ENCODE data around the gene CLDN7. TPM values are rescaled to one million over a fixed set of nuclear protein-coding genes. Genes with fewer than 3 reads are reported as not detected.

CLDN7 gene
- 20.7 and 26.8 TPM in 2 replicates for total RNA-seq

- DNase-seq (ENCODE audit: low read depth, low spot score): no peak
Measured at GRCh38 chr17:7262192-7262934, at the start of gene CLDN7. Gene CLDN7 (minus strand): TSS chr17:7262478. CDS start chr17:7262043, 435 bp downstream.

- DNase-seq (ENCODE audit: low read depth, low spot score): no peak
Measured at GRCh38 chr17:7311110-7311705, 48.9 kb upstream of the CLDN7 start.

GRCh38 chr17:7309628-7310027 is 47.4 kb upstream of the CLDN7 start:
- DNase-seq (ENCODE audit: low read depth, low spot score): no peak

- DNase-seq (ENCODE audit: low read depth, low spot score): peak; percentile 44
Measured at GRCh38 chr17:7308625-7309433, 46.6 kb upstream of the CLDN7 start.

- no peak for DNase-seq (ENCODE audit: low read depth, low spot score)
Measured at GRCh38 chr17:7307686-7308624, 45.7 kb upstream of the CLDN7 start.

GRCh38 chr17:7306911-7307685 is 44.8 kb upstream of the CLDN7 start, which contains the start of gene EIF5A:
Gene EIF5A (plus strand): TSS chr17:7307628. CDS start chr17:7309636, 2,008 bp downstream.
- peak; percentile 99 for DNase-seq (ENCODE audit: low read depth, low spot score)

- DNase-seq (ENCODE audit: low read depth, low spot score): no peak
Measured at GRCh38 chr17:7304179-7304578, 41.9 kb upstream of the CLDN7 start.

- peak; percentile 44 for DNase-seq (ENCODE audit: low read depth, low spot score)
Measured at GRCh38 chr17:7296189-7296861, 34.0 kb upstream of the CLDN7 start.

- DNase-seq (ENCODE audit: low read depth, low spot score): no peak
Measured at GRCh38 chr17:7295230-7296180, 33.2 kb upstream of the CLDN7 start.

GRCh38 chr17:7294614-7295153 is 32.4 kb upstream of the CLDN7 start, which contains the start of gene YBX2:
Gene YBX2 (minus strand): TSS chr17:7294639. CDS start chr17:7294500, 139 bp downstream.
- DNase-seq (ENCODE audit: low read depth, low spot score): no peak

- no peak for DNase-seq (ENCODE audit: low read depth, low spot score)
Measured at GRCh38 chr17:7293816-7294613, 31.7 kb upstream of the CLDN7 start.

GRCh38 chr17:7293159-7293558 is 30.9 kb upstream of the CLDN7 start:
- DNase-seq (ENCODE audit: low read depth, low spot score): no peak

- no peak for DNase-seq (ENCODE audit: low read depth, low spot score)
Measured at GRCh38 chr17:7292729-7293128, 30.5 kb upstream of the CLDN7 start.

- no peak for DNase-seq (ENCODE audit: low read depth, low spot score)
Measured at GRCh38 chr17:7292194-7292593, 29.9 kb upstream of the CLDN7 start.

GRCh38 chr17:7290685-7291084 is 28.4 kb upstream of the CLDN7 start:
- no peak for DNase-seq (ENCODE audit: low read depth, low spot score)

GRCh38 chr17:7290166-7290565 is 27.9 kb upstream of the CLDN7 start:
- no peak for DNase-seq (ENCODE audit: low read depth, low spot score)
